ENCODE results near the gene NFKBIE. TPM values are rescaled to one million over a fixed set of nuclear protein-coding genes. Genes with fewer than 3 reads are reported as not detected.
A peak's percentile ranks its signal among the peaks of the same experiment; 100 is the strongest.

NFKBIE gene
- total and polyA plus RNA-seq, 9 of the 15 experiments (the other 6 are each of a cell fraction or from before 2014, with no cell fraction given), result 2.1 to 16.4 (median 11.7) TPM

DNA sequence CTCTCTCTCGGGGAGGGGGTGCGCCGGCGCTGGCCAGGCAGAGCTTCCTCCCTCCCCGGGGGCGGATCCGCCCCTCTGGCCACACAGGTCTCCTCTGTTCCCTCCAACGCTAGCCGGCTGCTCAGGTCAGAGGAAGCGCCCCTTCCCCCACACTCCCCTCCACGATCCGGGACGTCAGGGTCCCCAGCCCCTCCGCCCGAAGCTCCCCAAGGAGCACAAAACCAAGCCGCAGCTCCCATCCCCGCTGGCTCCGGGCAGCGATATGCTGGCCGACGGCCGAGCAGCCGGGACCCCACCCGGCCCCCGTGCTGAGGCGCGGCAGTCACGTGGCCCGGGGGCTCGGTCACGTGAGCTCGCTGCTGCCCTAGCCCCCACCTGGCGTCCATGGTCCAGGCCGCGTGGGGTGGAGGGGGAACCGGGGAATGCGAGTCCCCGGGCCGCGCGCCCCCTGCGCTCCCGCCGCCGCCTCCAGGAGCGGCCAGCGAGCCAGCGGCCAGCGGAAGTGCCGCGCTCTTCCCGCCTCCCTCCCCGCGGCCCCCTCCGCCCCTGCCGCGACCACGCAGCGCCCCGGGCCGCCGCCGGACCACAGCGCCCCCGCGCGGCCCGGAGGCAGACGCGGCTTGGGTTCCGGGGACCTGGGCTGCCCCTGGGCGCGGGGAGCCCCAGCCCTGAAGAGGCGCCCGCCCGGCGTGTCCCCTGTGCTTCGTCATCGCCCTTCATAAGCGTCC is 8.2 kb downstream of the NFKBIE start, which contains the start of gene SLC35B2 (continued):
- TF ChIP-seq, protein P1, sequence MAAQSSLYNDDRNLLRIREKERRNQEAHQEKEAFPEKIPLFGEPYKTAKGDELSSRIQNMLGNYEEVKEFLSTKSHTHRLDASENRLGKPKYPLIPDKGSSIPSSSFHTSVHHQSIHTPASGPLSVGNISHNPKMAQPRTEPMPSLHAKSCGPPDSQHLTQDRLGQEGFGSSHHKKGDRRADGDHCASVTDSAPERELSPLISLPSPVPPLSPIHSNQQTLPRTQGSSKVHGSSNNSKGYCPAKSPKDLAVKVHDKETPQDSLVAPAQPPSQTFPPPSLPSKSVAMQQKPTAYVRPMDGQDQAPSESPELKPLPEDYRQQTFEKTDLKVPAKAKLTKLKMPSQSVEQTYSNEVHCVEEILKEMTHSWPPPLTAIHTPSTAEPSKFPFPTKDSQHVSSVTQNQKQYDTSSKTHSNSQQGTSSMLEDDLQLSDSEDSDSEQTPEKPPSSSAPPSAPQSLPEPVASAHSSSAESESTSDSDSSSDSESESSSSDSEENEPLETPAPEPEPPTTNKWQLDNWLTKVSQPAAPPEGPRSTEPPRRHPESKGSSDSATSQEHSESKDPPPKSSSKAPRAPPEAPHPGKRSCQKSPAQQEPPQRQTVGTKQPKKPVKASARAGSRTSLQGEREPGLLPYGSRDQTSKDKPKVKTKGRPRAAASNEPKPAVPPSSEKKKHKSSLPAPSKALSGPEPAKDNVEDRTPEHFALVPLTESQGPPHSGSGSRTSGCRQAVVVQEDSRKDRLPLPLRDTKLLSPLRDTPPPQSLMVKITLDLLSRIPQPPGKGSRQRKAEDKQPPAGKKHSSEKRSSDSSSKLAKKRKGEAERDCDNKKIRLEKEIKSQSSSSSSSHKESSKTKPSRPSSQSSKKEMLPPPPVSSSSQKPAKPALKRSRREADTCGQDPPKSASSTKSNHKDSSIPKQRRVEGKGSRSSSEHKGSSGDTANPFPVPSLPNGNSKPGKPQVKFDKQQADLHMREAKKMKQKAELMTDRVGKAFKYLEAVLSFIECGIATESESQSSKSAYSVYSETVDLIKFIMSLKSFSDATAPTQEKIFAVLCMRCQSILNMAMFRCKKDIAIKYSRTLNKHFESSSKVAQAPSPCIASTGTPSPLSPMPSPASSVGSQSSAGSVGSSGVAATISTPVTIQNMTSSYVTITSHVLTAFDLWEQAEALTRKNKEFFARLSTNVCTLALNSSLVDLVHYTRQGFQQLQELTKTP (IDR thresholded peaks at IDR 0.05; ENCODE audit: low read depth in 1 of 2, partially characterized antibody in 2 of 2), result no peak
- TF ChIP-seq SAP30 (IDR thresholded peaks at IDR 0.05; ENCODE audit: borderline replicate concordance, insufficient read depth, low read depth, low read length, poor library complexity, severe bottlenecking) (peak; percentile 73), ZKSCAN1 (IDR thresholded peaks at IDR 0.05; ENCODE audit: low read depth, low read length) (no peak; the same call in none of the 2 replicates), MEIS2 (IDR thresholded peaks at IDR 0.05; ENCODE audit: partially characterized antibody) (no peak), STAG1 (CRISPR knock-in tag; IDR thresholded peaks at IDR 0.05; ENCODE audit: borderline replicate concordance) (no peak), ZNF589 (CRISPR knock-in tag; IDR thresholded peaks at IDR 0.05; ENCODE audit: low read depth) (peak; percentile 72; the same call in 1 of the 2 replicates), RFX1 (IDR thresholded peaks at IDR 0.05) (no peak), GATAD2B (IDR thresholded peaks at IDR 0.05; ENCODE audit: borderline replicate concordance) (peak; percentile 97), POLR2H (tag; IDR thresholded peaks at IDR 0.05; ENCODE audit: low read depth) (peak; percentile 75)
- TF ChIP-seq, protein P2, sequence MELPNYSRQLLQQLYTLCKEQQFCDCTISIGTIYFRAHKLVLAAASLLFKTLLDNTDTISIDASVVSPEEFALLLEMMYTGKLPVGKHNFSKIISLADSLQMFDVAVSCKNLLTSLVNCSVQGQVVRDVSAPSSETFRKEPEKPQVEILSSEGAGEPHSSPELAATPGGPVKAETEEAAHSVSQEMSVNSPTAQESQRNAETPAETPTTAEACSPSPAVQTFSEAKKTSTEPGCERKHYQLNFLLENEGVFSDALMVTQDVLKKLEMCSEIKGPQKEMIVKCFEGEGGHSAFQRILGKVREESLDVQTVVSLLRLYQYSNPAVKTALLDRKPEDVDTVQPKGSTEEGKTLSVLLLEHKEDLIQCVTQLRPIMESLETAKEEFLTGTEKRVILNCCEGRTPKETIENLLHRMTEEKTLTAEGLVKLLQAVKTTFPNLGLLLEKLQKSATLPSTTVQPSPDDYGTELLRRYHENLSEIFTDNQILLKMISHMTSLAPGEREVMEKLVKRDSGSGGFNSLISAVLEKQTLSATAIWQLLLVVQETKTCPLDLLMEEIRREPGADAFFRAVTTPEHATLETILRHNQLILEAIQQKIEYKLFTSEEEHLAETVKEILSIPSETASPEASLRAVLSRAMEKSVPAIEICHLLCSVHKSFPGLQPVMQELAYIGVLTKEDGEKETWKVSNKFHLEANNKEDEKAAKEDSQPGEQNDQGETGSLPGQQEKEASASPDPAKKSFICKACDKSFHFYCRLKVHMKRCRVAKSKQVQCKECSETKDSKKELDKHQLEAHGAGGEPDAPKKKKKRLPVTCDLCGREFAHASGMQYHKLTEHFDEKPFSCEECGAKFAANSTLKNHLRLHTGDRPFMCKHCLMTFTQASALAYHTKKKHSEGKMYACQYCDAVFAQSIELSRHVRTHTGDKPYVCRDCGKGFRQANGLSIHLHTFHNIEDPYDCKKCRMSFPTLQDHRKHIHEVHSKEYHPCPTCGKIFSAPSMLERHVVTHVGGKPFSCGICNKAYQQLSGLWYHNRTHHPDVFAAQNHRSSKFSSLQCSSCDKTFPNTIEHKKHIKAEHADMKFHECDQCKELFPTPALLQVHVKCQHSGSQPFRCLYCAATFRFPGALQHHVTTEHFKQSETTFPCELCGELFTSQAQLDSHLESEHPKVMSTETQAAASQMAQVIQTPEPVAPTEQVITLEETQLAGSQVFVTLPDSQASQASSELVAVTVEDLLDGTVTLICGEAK (IDR thresholded peaks at IDR 0.05), result peak; percentile 46
- TF ChIP-seq, protein P2 (CRISPR knock-in tag; IDR thresholded peaks at IDR 0.05), result no peak
- TF ChIP-seq, protein P3, sequence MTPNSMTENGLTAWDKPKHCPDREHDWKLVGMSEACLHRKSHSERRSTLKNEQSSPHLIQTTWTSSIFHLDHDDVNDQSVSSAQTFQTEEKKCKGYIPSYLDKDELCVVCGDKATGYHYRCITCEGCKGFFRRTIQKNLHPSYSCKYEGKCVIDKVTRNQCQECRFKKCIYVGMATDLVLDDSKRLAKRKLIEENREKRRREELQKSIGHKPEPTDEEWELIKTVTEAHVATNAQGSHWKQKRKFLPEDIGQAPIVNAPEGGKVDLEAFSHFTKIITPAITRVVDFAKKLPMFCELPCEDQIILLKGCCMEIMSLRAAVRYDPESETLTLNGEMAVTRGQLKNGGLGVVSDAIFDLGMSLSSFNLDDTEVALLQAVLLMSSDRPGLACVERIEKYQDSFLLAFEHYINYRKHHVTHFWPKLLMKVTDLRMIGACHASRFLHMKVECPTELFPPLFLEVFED (CRISPR knock-in tag; conservative IDR thresholded peaks at IDR 0.05), result no peak
